GM19025 (cell line): ENCODE measurements around the gene DCLRE1A.
A peak's percentile ranks its signal among the peaks of the same experiment; 100 is the strongest.
"Not testable (repeated sequence)": the region's sequence is repeated elsewhere in the genome, so short reads cannot be mapped to it uniquely, and the experiment has no call there.

Experiments
- ATAC-seq: cut with Tn5 transposase; IDR thresholded peaks from one replicate; pipeline ENCODE4 v1.9.1; 2021; ENCODE audit warnings: mild to moderate bottlenecking, low read depth, moderate library complexity; ENCODE audit not compliant: unreplicated experiment

Gene DCLRE1A

DNA sequence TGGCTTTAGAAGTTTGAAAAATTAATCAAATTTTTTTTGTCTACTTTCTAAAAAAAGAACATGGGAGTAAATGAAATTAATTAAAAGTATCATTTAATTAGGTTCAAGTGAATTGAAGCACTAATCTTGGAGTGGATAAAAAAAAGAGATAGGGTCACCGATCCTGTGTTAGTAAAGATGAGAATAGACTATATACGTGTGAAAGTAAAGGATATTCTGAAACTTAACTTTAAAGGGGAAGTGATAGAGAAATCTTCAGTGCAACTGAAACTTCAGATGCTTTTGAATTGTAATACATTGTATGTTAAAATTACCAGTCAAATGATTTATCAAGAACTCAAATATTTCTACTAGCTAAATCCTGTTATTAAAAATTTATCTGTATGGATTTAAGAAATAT lies 5.4 kb upstream of the DCLRE1A start:
- ATAC-seq, result no peak

- no peak for ATAC-seq
These were observed 4.7 kb upstream of the DCLRE1A start for GRCh38 chr10:113858541-113858940.

DNA sequence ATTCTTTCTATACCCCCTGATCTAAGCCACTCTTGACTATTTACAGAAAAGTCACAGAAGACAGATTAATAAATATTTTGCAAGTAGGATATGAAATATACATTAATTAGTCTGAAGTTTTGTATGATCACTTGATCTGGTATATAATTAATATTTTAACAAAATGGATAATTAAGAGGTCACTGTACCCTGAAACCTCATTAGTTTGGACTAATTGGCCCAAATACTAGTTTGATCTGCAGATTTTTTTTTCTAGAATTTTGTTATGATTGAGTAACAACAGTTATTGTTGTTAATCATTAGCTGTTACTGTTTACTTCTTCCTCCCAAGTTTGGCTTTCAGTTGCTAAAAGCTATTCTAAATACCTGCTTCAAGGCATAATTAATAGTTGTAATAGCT lies 3.3 kb upstream of the DCLRE1A start:
- no peak for ATAC-seq

- ATAC-seq, result no peak
These were observed 2.7 kb upstream of the DCLRE1A start for GRCh38 chr10:113856563-113856962.

- ATAC-seq, result peak; percentile 27
These were observed 1.1 kb upstream of the DCLRE1A start for GRCh38 chr10:113854761-113855588.

GRCh38 chr10:113853578-113854012 lies 287 bp downstream of the DCLRE1A start:
- ATAC-seq, result no peak

- ATAC-seq, result no peak
These were observed 3.9 kb downstream of the DCLRE1A start for GRCh38 chr10:113849946-113850345.

- no peak for ATAC-seq
These were observed 4.6 kb downstream of the DCLRE1A start for GRCh38 chr10:113849140-113849803.

DNA sequence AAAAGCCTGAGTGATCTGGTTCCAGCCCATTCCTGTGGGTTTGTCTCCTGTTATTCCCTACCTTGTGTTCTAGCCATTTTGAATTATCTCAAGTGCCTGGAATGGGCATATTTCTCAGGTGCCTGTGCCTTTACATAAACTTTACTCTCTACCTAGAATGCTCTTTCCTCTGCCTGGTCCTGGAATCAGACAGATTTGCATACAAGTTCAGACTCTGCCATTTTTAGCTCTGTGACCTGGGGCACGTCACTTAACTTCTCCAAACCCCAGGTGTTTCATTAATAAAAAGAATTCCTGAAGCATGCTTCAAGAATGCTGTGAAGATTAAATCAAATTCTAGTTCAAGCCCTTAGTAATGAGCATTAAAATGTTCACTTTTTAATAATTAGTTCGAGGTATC lies 7.8 kb downstream of the DCLRE1A start:
- no peak for ATAC-seq

- ATAC-seq, result no peak
These were observed 9.9 kb downstream of the DCLRE1A start for GRCh38 chr10:113843972-113844485.

- no peak for ATAC-seq
These were observed 11.7 kb downstream of the DCLRE1A start for GRCh38 chr10:113842171-113842570.

DNA sequence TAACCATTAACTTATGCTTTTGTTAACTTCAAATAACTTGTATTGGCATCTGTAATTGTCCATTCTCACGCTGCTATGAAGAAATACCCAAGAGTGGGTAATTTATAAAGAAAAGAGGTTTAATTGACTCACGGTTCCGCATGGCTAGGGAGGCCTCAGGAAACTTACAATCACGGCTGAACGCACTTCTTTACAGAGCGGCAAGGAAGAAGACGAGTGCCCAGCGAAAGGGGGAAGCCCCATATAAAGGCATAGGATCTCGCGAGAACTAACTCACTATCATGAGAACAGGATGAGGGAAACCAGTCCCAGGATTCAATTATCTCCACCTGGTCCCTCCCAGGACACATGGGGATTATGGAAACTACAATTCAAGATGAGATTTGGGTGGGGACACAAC lies 25.3 kb downstream of the DCLRE1A start:
- not testable (repeated sequence) for ATAC-seq

DNA sequence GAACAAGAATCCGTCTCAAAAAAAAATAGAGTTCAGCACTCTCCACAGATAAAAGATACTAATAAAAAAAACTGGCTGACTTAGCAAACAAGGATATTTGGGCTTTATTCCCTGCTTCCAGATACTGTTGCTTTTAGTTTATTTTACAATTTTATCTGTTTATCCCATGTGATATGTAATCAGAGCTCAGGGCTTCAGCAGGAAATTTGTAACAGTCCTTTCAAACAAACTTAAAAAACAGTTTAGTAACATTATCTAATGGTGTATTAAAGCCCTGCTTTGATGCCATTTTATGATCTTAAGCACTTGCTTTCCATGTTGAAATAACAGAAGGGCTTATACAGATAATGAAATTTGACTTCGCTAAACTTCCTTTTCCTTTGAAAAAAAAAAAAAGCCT lies 28.1 kb downstream of the DCLRE1A start:
- no peak for ATAC-seq

DNA sequence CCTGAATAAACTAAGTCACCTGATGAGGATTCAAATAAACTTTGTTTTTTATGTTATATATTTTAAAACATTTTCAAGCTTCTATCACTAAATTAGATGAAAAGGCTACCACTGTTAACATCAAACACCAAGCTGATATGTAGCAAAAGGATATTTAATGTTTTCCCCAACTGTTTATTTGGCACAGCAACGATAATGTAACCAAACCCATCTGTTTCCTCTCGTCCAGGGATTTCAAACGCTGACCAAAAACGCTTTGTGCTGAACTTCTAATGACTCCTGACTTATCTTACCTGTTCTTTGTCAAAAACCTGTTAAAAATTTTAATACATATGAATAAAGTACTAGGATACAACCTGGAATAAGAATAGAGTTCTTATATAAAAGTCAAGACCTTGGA lies 30.5 kb downstream of the DCLRE1A start:
- ATAC-seq, result no peak

- ATAC-seq, result no peak
These were observed 31.7 kb downstream of the DCLRE1A start for GRCh38 chr10:113822174-113822573.

DNA sequence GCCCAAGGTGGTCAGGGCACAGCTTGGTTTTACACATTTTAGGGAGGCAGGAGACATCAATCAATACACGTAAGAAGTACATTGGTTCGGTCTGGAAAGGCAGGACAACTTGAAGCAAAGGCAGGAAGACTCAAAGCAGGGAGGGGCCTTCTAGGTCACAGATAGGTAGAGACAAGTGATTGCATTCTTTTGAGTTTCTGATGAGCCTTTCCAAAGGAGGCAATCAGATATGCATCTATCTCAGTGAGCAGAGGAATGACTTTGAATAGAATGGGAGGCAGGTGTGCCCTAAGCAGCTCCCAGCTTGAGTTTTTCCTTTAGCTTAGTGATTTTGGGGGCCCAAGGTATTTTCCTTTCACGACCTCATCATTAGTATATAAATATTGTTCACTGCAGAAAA lies 32.6 kb downstream of the DCLRE1A start:
- ATAC-seq, result not testable (repeated sequence)

DNA sequence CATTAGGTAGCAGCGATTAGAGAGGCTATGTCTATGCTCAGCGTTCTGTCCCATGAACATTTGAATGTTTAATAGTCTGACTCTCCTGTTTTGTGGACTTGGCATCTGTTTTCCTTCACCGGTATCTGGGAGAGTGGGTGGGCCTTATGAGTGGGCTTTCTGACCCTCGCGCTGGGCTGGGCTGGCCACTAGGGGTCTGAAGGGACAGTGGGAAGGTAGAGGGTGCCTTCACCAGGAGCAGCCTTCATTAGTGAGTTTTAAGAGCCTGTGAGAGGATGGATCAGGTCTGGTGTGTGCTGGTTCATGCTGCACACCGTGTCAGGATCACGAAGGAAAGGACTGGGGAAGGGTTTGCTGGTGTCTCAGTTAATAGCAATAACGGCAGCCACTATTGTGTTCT lies 33.4 kb downstream of the DCLRE1A start:
- no peak for ATAC-seq

DNA sequence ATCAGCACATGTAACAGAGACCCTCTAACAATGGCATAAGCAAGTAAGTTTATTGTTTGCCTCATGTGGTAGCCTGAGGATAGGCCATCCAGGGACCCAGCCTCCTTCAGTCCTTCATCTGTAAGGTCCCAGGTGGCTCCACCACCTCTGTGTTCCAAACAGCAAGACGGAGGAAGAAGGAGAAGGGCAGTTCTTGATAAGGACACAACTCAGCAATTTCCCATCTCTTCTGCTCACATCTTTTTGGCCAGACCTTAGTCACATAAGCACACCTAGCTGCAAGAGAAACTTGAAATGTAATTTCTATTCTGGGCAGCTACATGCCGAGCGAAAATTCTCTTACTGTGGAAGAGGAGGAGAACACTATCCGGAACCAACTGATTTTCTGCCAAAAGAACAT lies 33.9 kb downstream of the DCLRE1A start:
- no peak for ATAC-seq

DNA sequence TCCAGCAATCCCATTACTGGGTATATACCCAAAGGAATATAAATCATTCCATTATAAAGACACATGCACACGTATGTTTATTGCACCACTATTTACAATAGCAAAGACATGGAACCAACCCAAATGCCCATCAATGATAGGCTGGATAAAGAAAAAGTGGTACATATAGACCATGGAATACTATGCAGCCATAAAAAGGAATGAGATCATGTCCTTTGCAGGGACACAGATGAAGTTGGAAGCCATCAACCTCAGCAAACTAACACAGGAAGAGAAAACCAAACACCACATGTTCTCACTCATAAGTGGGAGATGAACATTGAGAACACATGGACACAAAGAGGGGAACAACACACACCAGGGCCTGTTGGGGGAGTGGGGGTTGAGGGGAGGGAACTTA lies 39.2 kb downstream of the DCLRE1A start:
- not testable (repeated sequence) for ATAC-seq

DNA sequence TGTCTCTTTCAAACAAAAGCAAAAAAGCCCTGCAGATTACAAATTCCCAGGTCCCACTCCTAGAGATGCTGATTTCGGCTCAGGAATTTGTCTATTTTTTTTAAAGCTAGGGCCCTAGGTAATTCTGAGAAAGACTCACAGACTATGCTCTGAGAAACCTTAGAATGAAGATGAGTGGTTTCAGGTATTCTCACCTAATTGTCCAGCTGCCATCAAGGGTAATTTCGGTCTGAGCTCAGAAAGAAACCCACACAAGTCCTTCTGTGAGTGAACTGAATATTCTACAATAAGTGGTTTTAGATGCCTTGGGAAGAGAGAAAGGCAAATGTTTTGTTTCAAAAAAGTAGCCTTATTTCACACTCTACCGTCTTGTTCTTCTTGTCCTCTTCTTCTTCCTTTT lies 45.7 kb downstream of the DCLRE1A start:
- no peak for ATAC-seq

DNA sequence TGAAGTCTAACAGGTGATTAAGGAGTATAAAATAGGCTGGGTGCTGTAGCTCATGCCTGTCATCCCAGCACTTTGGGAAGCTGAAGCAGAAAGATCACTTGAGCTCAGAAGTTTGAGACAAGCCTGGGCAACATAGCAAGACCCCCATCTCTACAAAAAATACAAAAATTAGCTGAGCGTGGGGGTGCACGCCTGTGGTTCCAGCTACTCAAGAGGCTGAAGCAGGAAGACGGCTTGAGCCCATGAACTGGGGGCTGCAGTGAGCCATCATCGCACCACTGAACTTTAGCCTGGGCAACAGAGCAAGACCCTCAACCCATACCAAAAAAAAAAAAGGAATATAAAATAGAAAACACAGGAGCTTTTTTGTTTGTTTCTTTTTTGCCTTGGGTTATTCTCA lies 47.4 kb downstream of the DCLRE1A start:
- no peak for ATAC-seq

DNA sequence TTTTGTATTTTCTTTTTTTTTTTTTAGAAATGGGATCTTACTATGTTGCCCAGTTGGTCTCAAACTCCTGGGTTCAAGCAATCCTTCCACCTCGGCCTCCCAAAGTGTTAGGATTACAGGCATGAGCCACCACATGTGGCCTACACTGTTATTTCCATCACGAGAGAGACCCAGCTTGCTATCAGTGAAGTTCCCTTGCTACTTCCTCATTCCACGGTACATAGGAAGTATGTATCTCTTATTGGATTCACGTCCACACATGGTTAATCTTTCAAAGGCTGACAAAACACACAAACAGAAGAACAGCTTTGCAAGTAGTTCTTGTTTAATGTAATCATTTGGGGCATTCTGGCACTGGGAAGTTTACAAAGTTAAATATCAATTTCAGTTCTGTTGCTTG lies 50.9 kb downstream of the DCLRE1A start:
- ATAC-seq, result no peak
